ENCODE data around the gene DCAF4. TPM values are rescaled to one million over a fixed set of nuclear protein-coding genes. Genes with fewer than 3 reads are reported as not detected.
A peak's percentile ranks its signal among the peaks of the same experiment; 100 is the strongest.

Gene DCAF4
- total RNA-seq, 1 donor from 2014 or later: 26.0 TPM

GRCh38 chr14:73007835-73008234 lies 81.6 kb downstream of the DCAF4 start:
- H3K9me3 Mint-ChIP-seq (ENCODE audit: low read depth): no peaks in the 10 kb centered on the region
- no peak for TF ChIP-seq CTCF (IDR thresholded peaks at IDR 0.05)
- no peak for DNase-seq (ENCODE audit: low spot score)
- no peak overlapping the region for H3K4me3 Mint-ChIP-seq (ENCODE audit: unreplicated experiment)
- peaks cover 23% of the 10 kb centered on the region for H3K4me1 Mint-ChIP-seq (ENCODE audit: low read depth)
- H3K27me3 Mint-ChIP-seq (ENCODE audit: low read depth): no peaks in the 10 kb centered on the region
- peaks cover 7% of the 10 kb centered on the region for H3K36me3 Mint-ChIP-seq (ENCODE audit: low read depth)
- peak overlapping the region; percentile 68 for H3K27ac Mint-ChIP-seq (ENCODE audit: unreplicated experiment)

- no peak for TF ChIP-seq CTCF (IDR thresholded peaks at IDR 0.05)
- Mint-ChIP-seq H3K4me3 (ENCODE audit: unreplicated experiment) (no peak overlapping the region), H3K4me1 (ENCODE audit: low read depth) (peaks cover 26% of the 10 kb centered on the region), H3K9me3 (ENCODE audit: low read depth) (no peaks in the 10 kb centered on the region), H3K27ac (ENCODE audit: unreplicated experiment) (peak overlapping the region; percentile 68), H3K27me3 (ENCODE audit: low read depth) (no peaks in the 10 kb centered on the region), H3K36me3 (ENCODE audit: low read depth) (peaks cover 7% of the 10 kb centered on the region)
- no peak for DNase-seq (ENCODE audit: low spot score)
Observed at GRCh38 chr14:73008501-73008900, 82.2 kb downstream of the DCAF4 start.

Other genes starting within 250 kb of the DCAF4 start
- 1.1 to 2.3 TPM (median 1.1 TPM) in 3 replicates for gene DPF3, start 32.4 kb upstream of the DCAF4 start, total RNA-seq
- 26.4 to 27.6 TPM (median 26.9 TPM) in 3 replicates for gene ZFYVE1, start 100.6 kb downstream of the DCAF4 start, total RNA-seq
- 51.0 to 73.7 TPM (median 53.2 TPM) in 3 replicates for gene RBM25, start 132.1 kb downstream of the DCAF4 start, total RNA-seq
- gene PSEN1, start 210.0 kb downstream of the DCAF4 start, total RNA-seq: 51.1 to 58.6 TPM (median 58.5 TPM) in 3 replicates